Measurements from ENCODE around the gene FAM184B. TPM values are rescaled to one million over a fixed set of nuclear protein-coding genes. Genes with fewer than 3 reads are reported as not detected.

Gene FAM184B
- total RNA-seq, 1 experiment from 2014 or later = not detected

DNA sequence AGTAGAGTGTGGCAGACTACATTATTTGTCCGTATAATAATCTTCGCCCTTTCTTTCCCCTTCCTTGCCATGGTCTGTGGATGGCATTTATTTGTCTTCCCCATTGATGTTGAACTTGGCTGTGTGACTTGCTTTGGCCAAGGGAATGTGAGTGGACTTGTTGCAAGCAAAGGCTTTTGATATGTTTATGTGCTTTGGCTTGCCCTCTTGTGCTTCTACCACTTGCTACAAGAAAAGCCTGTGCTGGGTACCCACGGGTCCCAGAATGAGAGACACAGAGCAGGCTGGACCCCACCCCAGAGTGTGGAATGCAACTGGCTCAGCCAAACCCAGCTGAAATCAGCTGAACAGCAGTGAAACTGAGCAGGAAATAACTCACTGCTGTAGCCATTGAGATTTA is 63.0 kb downstream of the FAM184B start:
- ChIA-PET POLR2A (no interaction called here), CTCF (no interaction called here)
- no peak overlapping the region for H3K4me3 ChIP-seq (ENCODE audit: low read depth, low read length)
- H3K4me1 Mint-ChIP-seq (ENCODE audit: low read depth, unreplicated experiment) = peaks cover 7% of the 10 kb centered on the region
- H3K27ac Mint-ChIP-seq (ENCODE audit: unreplicated experiment) = no peak overlapping the region
- no peaks in the 10 kb centered on the region for H3K27me3 ChIP-seq (replicated peaks; ENCODE audit: control insufficient read depth, insufficient read depth, low read length)
- H3K4me3 Mint-ChIP-seq (ENCODE audit: unreplicated experiment) = no peak overlapping the region
- TF ChIP-seq, protein P1, sequence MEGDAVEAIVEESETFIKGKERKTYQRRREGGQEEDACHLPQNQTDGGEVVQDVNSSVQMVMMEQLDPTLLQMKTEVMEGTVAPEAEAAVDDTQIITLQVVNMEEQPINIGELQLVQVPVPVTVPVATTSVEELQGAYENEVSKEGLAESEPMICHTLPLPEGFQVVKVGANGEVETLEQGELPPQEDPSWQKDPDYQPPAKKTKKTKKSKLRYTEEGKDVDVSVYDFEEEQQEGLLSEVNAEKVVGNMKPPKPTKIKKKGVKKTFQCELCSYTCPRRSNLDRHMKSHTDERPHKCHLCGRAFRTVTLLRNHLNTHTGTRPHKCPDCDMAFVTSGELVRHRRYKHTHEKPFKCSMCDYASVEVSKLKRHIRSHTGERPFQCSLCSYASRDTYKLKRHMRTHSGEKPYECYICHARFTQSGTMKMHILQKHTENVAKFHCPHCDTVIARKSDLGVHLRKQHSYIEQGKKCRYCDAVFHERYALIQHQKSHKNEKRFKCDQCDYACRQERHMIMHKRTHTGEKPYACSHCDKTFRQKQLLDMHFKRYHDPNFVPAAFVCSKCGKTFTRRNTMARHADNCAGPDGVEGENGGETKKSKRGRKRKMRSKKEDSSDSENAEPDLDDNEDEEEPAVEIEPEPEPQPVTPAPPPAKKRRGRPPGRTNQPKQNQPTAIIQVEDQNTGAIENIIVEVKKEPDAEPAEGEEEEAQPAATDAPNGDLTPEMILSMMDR (IDR thresholded peaks at IDR 0.05; ENCODE audit: insufficient read depth in 1 of 2, low read depth in 1 of 2, low read length in 1 of 2, severe bottlenecking in 1 of 2, unreplicated experiment in 1 of 2) = no peak
- no peaks in the 10 kb centered on the region for H3K36me3 Mint-ChIP-seq (ENCODE audit: insufficient read depth, unreplicated experiment)
- H3K9me3 ChIP-seq = no peaks in the 10 kb centered on the region
- no peak for DNase-seq
- intact Hi-C loops (cut with micrococcal nuclease; ENCODE audit: unreplicated experiment) = no loop called here
- no TSS peak for BruUV-seq (replicated peaks)
- H3K36me3 ChIP-seq (ENCODE audit: control insufficient read depth, insufficient read depth, low read length) = no peaks in the 10 kb centered on the region
- H3K4me1 ChIP-seq = no peaks in the 10 kb centered on the region
- H3K9me3 Mint-ChIP-seq (ENCODE audit: unreplicated experiment) = no peaks in the 10 kb centered on the region
- H3K27me3 Mint-ChIP-seq (ENCODE audit: insufficient read depth, unreplicated experiment) = peaks cover 9% of the 10 kb centered on the region

DNA sequence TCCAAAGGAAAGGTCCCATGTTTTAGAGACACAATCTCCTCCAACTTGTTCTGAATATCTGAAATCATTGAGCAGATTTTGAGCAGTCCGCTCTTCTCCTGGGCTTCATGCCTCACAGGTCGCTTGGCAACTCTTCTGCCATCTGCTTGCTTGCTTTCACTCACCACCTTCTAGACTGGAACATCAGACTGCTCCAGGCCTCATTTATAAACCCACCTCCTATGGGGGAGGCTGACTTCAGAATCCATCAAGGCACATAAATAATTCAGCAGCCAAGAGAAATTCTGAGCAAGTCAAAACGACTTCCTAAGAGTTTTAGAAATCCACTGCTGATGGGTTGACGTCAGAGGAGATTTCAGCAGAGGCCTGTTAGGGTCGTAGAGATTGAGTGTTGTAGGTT is 64.1 kb downstream of the FAM184B start:
- intact Hi-C loops (cut with micrococcal nuclease; ENCODE audit: unreplicated experiment) = no loop called here
- no peaks in the 10 kb centered on the region for H3K36me3 ChIP-seq (ENCODE audit: control insufficient read depth, insufficient read depth, low read length)
- H3K4me1 ChIP-seq = no peaks in the 10 kb centered on the region
- Mint-ChIP-seq H3K4me1 (ENCODE audit: low read depth, unreplicated experiment) (peaks cover 7% of the 10 kb centered on the region), H3K4me3 (ENCODE audit: unreplicated experiment) (no peak overlapping the region), H3K36me3 (ENCODE audit: insufficient read depth, unreplicated experiment) (no peaks in the 10 kb centered on the region), H3K27ac (ENCODE audit: unreplicated experiment) (no peak overlapping the region), H3K27me3 (ENCODE audit: insufficient read depth, unreplicated experiment) (peaks cover 9% of the 10 kb centered on the region), H3K9me3 (ENCODE audit: unreplicated experiment) (no peaks in the 10 kb centered on the region)
- DNase-seq = no peak
- no peaks in the 10 kb centered on the region for H3K9me3 ChIP-seq
- POLR2A ChIA-PET = no interaction called here
- no TSS peak for BruUV-seq (replicated peaks)
- CTCF ChIA-PET = no interaction called here
- TF ChIP-seq, protein P1 (IDR thresholded peaks at IDR 0.05; ENCODE audit: insufficient read depth in 1 of 2, low read depth in 1 of 2, low read length in 1 of 2, severe bottlenecking in 1 of 2, unreplicated experiment in 1 of 2) = no peak
- H3K27me3 ChIP-seq (replicated peaks; ENCODE audit: control insufficient read depth, insufficient read depth, low read length) = no peaks in the 10 kb centered on the region
- no peak overlapping the region for H3K4me3 ChIP-seq (ENCODE audit: low read depth, low read length)

DNA sequence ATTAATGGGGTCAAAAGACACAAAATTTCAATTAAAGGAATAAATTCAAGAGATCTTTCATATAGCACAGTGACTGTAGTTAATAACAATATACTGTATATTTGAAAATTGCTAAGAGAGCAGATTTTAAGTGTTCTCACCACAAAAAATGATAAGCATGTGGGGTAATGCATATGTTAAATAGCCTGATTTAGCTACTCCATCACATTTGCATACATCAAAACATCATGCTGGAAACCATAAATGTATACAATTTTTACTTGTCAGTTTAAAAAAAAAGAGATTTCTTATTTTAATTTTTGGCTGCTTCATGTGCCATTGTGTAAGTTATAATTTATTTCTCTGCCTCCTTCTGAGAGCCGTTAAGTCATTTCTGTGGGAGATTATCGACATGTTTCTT is 65.9 kb downstream of the FAM184B start:
- H3K4me1 Mint-ChIP-seq (ENCODE audit: low read depth, unreplicated experiment) = peaks cover 7% of the 10 kb centered on the region
- peaks cover 18% of the 10 kb centered on the region for H3K27me3 Mint-ChIP-seq (ENCODE audit: insufficient read depth, unreplicated experiment)
- H3K4me3 Mint-ChIP-seq (ENCODE audit: unreplicated experiment) = no peak overlapping the region
- H3K36me3 Mint-ChIP-seq (ENCODE audit: insufficient read depth, unreplicated experiment) = no peaks in the 10 kb centered on the region
- TF ChIP-seq, protein P1 (IDR thresholded peaks at IDR 0.05; ENCODE audit: insufficient read depth in 1 of 2, low read depth in 1 of 2, low read length in 1 of 2, severe bottlenecking in 1 of 2, unreplicated experiment in 1 of 2) = no peak
- Histone ChIP-seq H3K27me3 (replicated peaks; ENCODE audit: control insufficient read depth, insufficient read depth, low read length) (no peaks in the 10 kb centered on the region), H3K4me3 (ENCODE audit: low read depth, low read length) (no peak overlapping the region), H3K9me3 (no peaks in the 10 kb centered on the region), H3K4me1 (no peaks in the 10 kb centered on the region), H3K36me3 (ENCODE audit: control insufficient read depth, insufficient read depth, low read length) (no peaks in the 10 kb centered on the region)
- no TSS peak for BruUV-seq (replicated peaks)
- ChIA-PET POLR2A (no interaction called here), CTCF (no interaction called here)
- no peak for DNase-seq
- no peak overlapping the region for H3K27ac Mint-ChIP-seq (ENCODE audit: unreplicated experiment)
- H3K9me3 Mint-ChIP-seq (ENCODE audit: unreplicated experiment) = no peaks in the 10 kb centered on the region
- intact Hi-C loops (cut with micrococcal nuclease; ENCODE audit: unreplicated experiment) = no loop called here
